RWPE2 (cell line): ENCODE data around the gene WDR38.

ENCODE experiments used
- ATAC-seq: fragments of 200-7000 bp; cut with Tn5 transposase; 3 replicates; pipeline ENCODE4 v1.9.1; 2021; ENCODE audit warnings: low read depth
- DNase-seq: peaks from one replicate; pipeline ENCODE4 v3.0.0-alpha.2; 2020; ENCODE audit warnings: low spot score
- H3K27ac ChIP-seq: fragments of 450-650 bp; 2 replicates; pipeline ENCODE4 v1.5.1; 2017; ENCODE audit warnings: mild to moderate bottlenecking; ENCODE audit not compliant: poor library complexity, severe bottlenecking
- H3K27me3 ChIP-seq: fragments of 250-450 bp; sonication (Bioruptor Pico); 2 replicates; pipeline ENCODE4 v1.5.1; 2021; ENCODE audit warnings: mild to moderate bottlenecking, moderate library complexity; ENCODE audit not compliant: insufficient read depth, poor library complexity, severe bottlenecking
- H3K36me3 ChIP-seq: fragments of 250-450 bp; sonication (Bioruptor Pico); 2 replicates; pipeline ENCODE4 v1.5.1; 2020; ENCODE audit warnings: low read depth, mild to moderate bottlenecking, moderate library complexity
- H3K4me1 ChIP-seq: fragments of 250-450 bp; sonication (Bioruptor Pico); 2 replicates; pipeline ENCODE4 v1.5.1; 2021; ENCODE audit warnings: mild to moderate bottlenecking, moderate library complexity; ENCODE audit not compliant: insufficient read depth, poor library complexity, severe bottlenecking
- H3K4me3 ChIP-seq: fragments of 250-450 bp; sonication (Bioruptor Pico); 2 replicates; pipeline ENCODE4 v1.5.1; 2021; ENCODE audit warnings: mild to moderate bottlenecking, moderate library complexity; ENCODE audit not compliant: severe bottlenecking
- H3K9me3 ChIP-seq: fragments of 250-450 bp; sonication (Bioruptor Pico); 2 replicates; pipeline ENCODE4 v1.5.1; 2021; ENCODE audit warnings: mild to moderate bottlenecking, moderate library complexity; ENCODE audit not compliant: severe bottlenecking
- CTCF ChIP-seq: fragments of 450-650 bp; IDR thresholded peaks from one replicate; pipeline ENCODE4 v1.5.1; 2017; ENCODE audit warnings: mild to moderate bottlenecking, moderate library complexity; ENCODE audit not compliant: poor library complexity, severe bottlenecking

The WDR38 gene

GRCh38 chr9:124869986-124870560, 16.8 kb downstream of the WDR38 start:
- ATAC-seq (no peak), DNase-seq (no peak)
- TF ChIP-seq CTCF: no peak
- Histone ChIP-seq H3K27ac (peak overlapping the region; percentile 87), H3K27me3 (no peaks in the 10 kb centered on the region), H3K9me3 (no peaks in the 10 kb centered on the region), H3K4me1 (peaks cover 27% of the 10 kb centered on the region), H3K4me3 (peak overlapping the region; percentile 66), H3K36me3 (peaks cover 39% of the 10 kb centered on the region)

GRCh38 chr9:124870723-124871122, 17.5 kb downstream of the WDR38 start:
- no peak for DNase-seq
- ATAC-seq: no peak
- peak overlapping the region; percentile 87 for H3K27ac ChIP-seq

GRCh38 chr9:124871156-124871561, 17.9 kb downstream of the WDR38 start:
- TF ChIP-seq CTCF: no peak
- DNase-seq: no peak
- Histone ChIP-seq H3K27me3 (no peaks in the 10 kb centered on the region), H3K4me3 (no peak overlapping the region), H3K27ac (peak overlapping the region; percentile 87), H3K4me1 (peaks cover 27% of the 10 kb centered on the region), H3K36me3 (peaks cover 50% of the 10 kb centered on the region), H3K9me3 (no peaks in the 10 kb centered on the region)
- no peak for ATAC-seq

More at GRCh38 chr9:124870723-124871122, 17.5 kb downstream of the WDR38 start:
- no peaks in the 10 kb centered on the region for H3K9me3 ChIP-seq
- peaks cover 27% of the 10 kb centered on the region for H3K4me1 ChIP-seq
- peak overlapping the region; percentile 66 for H3K4me3 ChIP-seq
- TF ChIP-seq CTCF: no peak
- H3K36me3 ChIP-seq: peaks cover 45% of the 10 kb centered on the region
- H3K27me3 ChIP-seq: no peaks in the 10 kb centered on the region

GRCh38 chr9:124873664-124874063, 20.4 kb downstream of the WDR38 start:
- no peak overlapping the region for H3K4me3 ChIP-seq
- H3K27ac ChIP-seq: no peak overlapping the region
- H3K4me1 ChIP-seq: peaks cover 27% of the 10 kb centered on the region
- DNase-seq (no peak), ATAC-seq (no peak)
- H3K9me3 ChIP-seq: no peaks in the 10 kb centered on the region
- H3K27me3 ChIP-seq: no peaks in the 10 kb centered on the region
- peaks cover 72% of the 10 kb centered on the region for H3K36me3 ChIP-seq
- TF ChIP-seq CTCF: no peak

- Histone ChIP-seq H3K9me3 (no peaks in the 10 kb centered on the region), H3K27me3 (no peaks in the 10 kb centered on the region), H3K4me1 (peaks cover 27% of the 10 kb centered on the region), H3K36me3 (peaks cover 80% of the 10 kb centered on the region), H3K4me3 (no peak overlapping the region), H3K27ac (no peak overlapping the region)
- TF ChIP-seq CTCF: no peak
- ATAC-seq (no peak), DNase-seq (no peak)
Observed at GRCh38 chr9:124875501-124875900, 22.2 kb downstream of the WDR38 start.
